ENCODE measurements around the gene EPHA4.

EPHA4 gene

DNA sequence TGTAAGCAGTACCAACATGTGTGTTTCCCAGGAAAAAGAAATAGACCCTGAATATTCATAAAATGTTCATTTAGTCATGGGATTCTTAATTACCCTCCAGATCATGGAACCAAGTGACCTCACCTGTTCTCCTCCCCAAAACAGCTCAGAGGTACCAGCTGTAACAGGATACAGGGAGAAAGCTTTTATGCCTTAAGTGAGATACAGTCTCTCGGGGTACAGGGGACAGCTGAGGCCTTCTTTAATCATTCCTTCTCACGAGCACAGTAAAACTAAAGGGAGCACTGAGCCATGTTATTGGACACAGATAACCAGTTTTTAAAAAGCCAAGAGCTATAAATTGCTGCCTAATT lies 16.6 kb downstream of the EPHA4 start:
- TF ChIP-seq, protein P1, sequence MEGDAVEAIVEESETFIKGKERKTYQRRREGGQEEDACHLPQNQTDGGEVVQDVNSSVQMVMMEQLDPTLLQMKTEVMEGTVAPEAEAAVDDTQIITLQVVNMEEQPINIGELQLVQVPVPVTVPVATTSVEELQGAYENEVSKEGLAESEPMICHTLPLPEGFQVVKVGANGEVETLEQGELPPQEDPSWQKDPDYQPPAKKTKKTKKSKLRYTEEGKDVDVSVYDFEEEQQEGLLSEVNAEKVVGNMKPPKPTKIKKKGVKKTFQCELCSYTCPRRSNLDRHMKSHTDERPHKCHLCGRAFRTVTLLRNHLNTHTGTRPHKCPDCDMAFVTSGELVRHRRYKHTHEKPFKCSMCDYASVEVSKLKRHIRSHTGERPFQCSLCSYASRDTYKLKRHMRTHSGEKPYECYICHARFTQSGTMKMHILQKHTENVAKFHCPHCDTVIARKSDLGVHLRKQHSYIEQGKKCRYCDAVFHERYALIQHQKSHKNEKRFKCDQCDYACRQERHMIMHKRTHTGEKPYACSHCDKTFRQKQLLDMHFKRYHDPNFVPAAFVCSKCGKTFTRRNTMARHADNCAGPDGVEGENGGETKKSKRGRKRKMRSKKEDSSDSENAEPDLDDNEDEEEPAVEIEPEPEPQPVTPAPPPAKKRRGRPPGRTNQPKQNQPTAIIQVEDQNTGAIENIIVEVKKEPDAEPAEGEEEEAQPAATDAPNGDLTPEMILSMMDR (conservative IDR thresholded peaks at IDR 0.05), result no peak
- H3K27ac ChIP-seq, result no peak overlapping the region

DNA sequence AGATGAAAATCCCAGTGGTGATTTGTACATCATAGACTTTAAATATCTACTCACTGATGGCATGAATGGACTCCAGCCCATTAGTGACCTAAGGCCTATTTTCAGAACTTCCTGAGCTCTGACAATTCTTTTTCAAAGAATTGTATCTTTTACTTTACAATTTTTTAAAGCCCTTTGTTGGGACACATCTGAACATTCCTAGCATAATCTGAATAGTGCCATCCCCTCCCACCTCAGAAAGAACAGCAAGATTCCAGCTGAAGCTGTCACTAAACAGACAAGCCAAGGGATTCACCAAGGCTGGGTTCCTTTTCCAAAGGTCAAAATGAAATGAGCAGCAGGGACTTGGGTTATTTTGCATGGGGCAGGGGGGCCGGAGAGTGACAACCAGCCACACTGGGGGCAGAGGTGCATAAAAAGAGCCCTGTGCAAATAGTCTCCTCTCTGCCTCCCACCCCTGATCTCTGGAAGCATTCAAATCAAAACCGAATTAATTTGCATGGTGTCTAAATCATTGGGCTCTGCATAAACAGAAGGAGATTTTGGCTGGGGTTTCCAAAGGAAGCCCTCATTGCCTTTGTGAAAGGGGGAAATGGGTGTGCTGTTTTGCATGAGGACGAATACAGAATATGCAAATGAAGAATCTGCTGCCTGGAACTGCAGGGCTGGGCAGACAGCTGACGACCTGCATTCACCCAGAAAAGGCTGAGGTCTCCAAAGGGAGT lies 17.2 kb downstream of the EPHA4 start:
- no peak overlapping the region for H3K27ac ChIP-seq

DNA sequence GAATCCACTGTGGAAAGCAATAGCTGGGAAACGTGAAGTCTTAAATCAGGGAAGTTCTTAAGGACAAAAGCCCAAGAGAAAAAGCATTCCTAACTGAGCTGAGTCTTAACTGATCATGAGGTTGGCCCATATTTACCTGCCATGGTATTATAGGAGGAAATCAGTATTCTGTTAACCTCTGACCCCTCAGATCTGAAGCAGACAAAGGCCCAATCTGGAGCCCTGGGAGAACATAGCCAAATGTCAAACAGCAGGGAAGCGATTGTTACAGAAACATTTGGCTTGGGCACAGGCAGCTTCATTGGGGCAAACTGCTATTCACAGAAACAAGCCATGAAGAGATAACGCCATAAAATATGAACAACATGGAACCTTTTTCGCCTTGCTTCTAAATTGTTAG lies 18.8 kb downstream of the EPHA4 start:
- TF ChIP-seq, protein P1 (conservative IDR thresholded peaks at IDR 0.05), result no peak
- no peak overlapping the region for H3K27ac ChIP-seq

More for the DNA sequence above, 17.2 kb downstream of the EPHA4 start:
- TF ChIP-seq, protein P1 (conservative IDR thresholded peaks at IDR 0.05), result no peak

DNA sequence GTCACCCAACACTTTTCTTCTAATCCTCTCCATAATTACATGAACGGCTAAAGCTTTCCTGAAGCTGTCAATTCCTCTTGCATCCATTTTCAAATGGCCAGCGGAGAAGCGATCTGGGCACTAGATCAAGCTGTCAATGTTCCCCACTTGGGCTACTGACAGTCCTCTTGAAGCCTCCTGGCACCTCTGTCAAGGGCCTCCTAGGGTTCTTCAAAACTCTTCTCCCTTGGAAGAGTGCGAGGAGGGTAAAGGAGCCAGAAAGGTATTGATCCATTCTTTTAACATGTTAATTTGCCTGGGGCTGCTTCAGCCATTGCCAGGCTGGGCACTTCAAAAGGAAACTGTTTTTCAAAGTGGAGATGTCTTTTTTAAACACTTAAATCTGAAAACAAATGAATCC lies 19.8 kb downstream of the EPHA4 start:
- no peak overlapping the region for H3K27ac ChIP-seq
- TF ChIP-seq, protein P1 (conservative IDR thresholded peaks at IDR 0.05), result no peak

DNA sequence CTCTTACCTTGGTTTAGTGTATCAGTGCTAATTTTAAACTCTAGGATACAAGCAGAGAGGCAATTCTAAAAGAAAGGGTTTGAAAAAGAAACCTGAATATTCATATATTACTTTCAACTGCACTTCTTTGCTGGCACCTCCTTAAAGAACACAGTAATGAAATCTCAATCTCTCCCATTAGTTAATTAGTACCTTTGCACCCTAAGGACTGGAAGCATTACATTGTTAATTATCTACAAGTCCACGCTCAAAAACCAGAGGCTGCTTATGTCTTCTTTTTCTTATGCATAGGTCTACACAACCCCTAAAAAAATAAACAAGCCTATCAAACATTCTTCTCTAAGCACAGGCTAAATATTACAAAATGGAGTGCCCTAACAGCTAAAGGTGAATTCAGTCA lies 20.2 kb downstream of the EPHA4 start:
- TF ChIP-seq, protein P1 (conservative IDR thresholded peaks at IDR 0.05), result no peak
- no peak overlapping the region for H3K27ac ChIP-seq

DNA sequence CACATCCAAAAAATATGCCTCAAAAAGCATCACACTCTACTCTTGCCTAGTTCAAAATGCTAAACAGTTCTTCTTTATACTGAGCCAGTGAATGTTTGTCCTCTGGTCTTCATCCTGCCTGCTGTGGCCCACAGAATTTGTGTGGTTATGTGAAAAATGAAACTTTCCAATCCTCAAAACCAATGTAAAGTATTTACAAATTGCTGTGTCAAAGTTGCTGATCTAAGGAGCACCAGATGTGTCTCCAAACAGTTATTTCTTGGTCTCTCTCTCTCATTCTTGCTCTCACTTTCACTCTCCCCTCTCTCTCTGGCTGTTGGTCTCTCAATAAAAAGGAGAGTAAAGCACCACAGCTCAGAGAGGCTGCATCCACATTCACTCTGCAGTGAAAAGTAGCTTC lies 23.0 kb downstream of the EPHA4 start:
- TF ChIP-seq, protein P1 (conservative IDR thresholded peaks at IDR 0.05), result no peak

DNA sequence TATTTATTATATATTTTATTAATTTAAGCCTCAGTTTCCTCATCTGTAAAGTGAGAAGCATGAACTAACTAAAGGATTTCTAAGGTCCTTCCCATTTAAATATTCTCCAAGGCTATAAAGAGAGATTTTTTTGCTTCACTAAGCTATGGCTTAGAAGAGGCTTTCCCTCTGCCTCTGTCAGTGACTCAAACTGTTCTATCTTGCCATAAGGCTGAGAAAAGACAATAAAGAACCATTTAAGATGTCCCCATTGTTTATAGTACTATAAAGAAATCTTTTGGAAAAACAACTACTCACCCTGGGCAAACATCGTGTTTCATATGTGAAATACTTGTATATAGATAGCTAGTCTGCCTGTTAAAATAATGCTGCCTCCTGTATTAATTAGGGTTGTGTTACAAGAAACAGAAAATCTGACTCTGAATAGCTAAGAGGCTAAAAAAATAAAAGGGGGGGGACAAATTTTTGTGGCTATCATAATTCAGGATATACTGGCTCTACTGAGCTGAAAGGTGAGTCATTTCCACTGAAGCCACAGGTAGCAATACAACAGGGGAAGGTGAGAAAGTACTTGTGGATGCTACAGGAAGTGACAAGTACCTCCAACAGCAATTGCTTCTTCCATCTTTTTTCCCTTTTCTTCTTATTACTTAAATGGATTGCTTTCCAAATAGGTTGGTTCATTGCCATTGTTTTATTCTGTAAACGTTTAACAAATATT lies 25.4 kb downstream of the EPHA4 start:
- TF ChIP-seq, protein P1 (conservative IDR thresholded peaks at IDR 0.05), result no peak

More for the DNA sequence above, 23.0 kb downstream of the EPHA4 start:
- H3K27ac ChIP-seq, result no peak overlapping the region

More for the DNA sequence above, 25.4 kb downstream of the EPHA4 start:
- no peak overlapping the region for H3K27ac ChIP-seq
